Breast epithelium (tissue), 3 donors: ENCODE results near the gene RPS2.

Source experiments
- POLR2A ChIP-seq: fragments of 450-650 bp; IDR thresholded peaks from one replicate; pipeline ENCODE4 v1.6.1; 2016; ENCODE audit warnings: antibody characterized with exemption, mild to moderate bottlenecking, moderate library complexity
- POLR2AphosphoS5 ChIP-seq, 3 donors: sonication (generic); formaldehyde crosslinking; IDR thresholded peaks; one replicate each; pipeline ENCODE4 v1.6.1; 2017; ENCODE audit warnings: antibody characterized with exemption in 3 of 3
- TF ChIP-seq, protein P1 (sequence below), 3 donors: fragments of 450-650 bp; IDR thresholded peaks; one replicate each; pipeline ENCODE4 v1.5.1; 2016 to 2017; ENCODE audit warnings: antibody characterized with exemption in 3 of 3, mild to moderate bottlenecking in 3 of 3, moderate library complexity in 3 of 3

DNA sequence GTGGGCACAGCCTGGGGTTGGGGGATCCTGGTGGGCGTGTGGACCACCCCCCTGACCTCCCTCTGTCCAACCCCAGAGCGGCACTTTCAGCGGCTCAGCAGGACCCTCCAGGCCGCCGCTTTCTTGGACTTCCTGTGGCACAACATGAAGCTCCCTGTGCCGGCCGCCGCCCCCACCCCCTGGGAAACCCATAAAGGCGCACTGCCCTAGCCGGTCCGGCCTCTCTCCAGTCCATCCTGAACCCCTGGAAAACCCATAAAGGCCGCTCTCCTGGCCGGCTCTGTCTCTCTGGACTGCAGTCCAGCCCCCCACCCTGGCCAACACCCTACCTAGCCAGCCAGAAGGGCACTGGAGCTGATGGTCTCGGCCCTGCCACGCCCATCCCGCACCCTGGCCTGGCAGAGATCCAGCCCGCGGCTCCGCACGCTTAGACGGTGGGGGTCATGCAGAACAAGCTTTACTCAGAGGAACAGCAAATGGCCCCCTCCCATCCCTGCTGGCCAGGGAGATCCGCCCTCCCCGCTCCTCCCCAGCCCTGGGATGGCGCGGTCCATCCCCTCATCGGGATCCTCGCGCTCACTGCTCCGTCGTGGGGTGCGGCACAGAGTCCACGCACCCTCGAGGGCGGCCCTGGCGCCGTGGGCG is 14.0 kb upstream of the RPS2 start:
- TF ChIP-seq, protein P1, sequence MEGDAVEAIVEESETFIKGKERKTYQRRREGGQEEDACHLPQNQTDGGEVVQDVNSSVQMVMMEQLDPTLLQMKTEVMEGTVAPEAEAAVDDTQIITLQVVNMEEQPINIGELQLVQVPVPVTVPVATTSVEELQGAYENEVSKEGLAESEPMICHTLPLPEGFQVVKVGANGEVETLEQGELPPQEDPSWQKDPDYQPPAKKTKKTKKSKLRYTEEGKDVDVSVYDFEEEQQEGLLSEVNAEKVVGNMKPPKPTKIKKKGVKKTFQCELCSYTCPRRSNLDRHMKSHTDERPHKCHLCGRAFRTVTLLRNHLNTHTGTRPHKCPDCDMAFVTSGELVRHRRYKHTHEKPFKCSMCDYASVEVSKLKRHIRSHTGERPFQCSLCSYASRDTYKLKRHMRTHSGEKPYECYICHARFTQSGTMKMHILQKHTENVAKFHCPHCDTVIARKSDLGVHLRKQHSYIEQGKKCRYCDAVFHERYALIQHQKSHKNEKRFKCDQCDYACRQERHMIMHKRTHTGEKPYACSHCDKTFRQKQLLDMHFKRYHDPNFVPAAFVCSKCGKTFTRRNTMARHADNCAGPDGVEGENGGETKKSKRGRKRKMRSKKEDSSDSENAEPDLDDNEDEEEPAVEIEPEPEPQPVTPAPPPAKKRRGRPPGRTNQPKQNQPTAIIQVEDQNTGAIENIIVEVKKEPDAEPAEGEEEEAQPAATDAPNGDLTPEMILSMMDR (IDR thresholded peaks at IDR 0.05) = no peak
- TF ChIP-seq POLR2A (no peak), POLR2AphosphoS5 (IDR thresholded peaks at IDR 0.05) (no peak)
